A549 (cell line): Measurements from ENCODE around the gene CFAP46. TPM values are rescaled to one million over a fixed set of nuclear protein-coding genes. Genes with fewer than 3 reads are reported as not detected.

Source experiments
- ATAC-seq, 2 experiments: fragments of 200-7000 bp in 1 of 2; fragments of >200 bp in 1 of 2; cut with Nextera tagmentation in 1 of 2; cut with Tn5 transposase in 1 of 2; 3 replicates each; pipeline versions ENCODE4 v1.8.0 to v1.9.1; 2018 to 2020; ENCODE audit warnings: mild to moderate bottlenecking in 1 of 2, moderate library complexity in 1 of 2
- CTCF ChIA-PET: fragments of 300-600 bp; sonication (Branson Sonifier 250); formaldehyde crosslinking; extraction: SDS; loops from one replicate; lab custom pipeline; 2021; ENCODE audit warnings: antibody characterized with exemption, inconsistent platforms; lab: Yijun Ruan, JAX
- POLR2A ChIA-PET: fragments of 350-600 bp; formaldehyde crosslinking; extraction: SDS; loops from one replicate; lab custom pipeline; 2021; ENCODE audit warnings: antibody characterized with exemption, inconsistent platforms; lab: Yijun Ruan, JAX
- DNase-seq, 2 experiments: peaks; one replicate each; pipeline versions ENCODE4 v3.0.0 to v3.0.0-alpha.2; 2011 to 2016; ENCODE audit warnings: low read depth in 1 of 2, low spot score in 1 of 2
- FAIRE-seq: peaks from 2 replicates; lab custom pipeline; 2011; peaks lifted over from hg19 to GRCh38; lab: Jason Lieb, UNC
- H3K27ac ChIP-seq, 2 experiments: fragments of >200 bp; sonication (Bioruptor Twin); formaldehyde crosslinking; 3 replicates each; pipeline ENCODE4 v1.5.1; 2016 to 2017
- H3K4me1 ChIP-seq: fragments of >200 bp; sonication (Bioruptor Twin); formaldehyde crosslinking; 3 replicates; pipeline ENCODE4 v1.6.1; 2016
- H3K4me2 ChIP-seq: fragments of >200 bp; sonication (Bioruptor Twin); formaldehyde crosslinking; 3 replicates; pipeline ENCODE4 v1.6.1; 2016
- H3K4me3 ChIP-seq: fragments of >200 bp; sonication (Bioruptor Twin); formaldehyde crosslinking; 3 replicates; pipeline ENCODE4 v1.5.1; 2016
- H3K9me3 ChIP-seq: fragments of >200 bp; sonication (Bioruptor Twin); formaldehyde crosslinking; 3 replicates; pipeline ENCODE4 v1.6.1; 2016
- ATOH8 ChIP-seq: fragments of 250-450 bp; sonication (Bioruptor Pico); IDR thresholded peaks from 2 replicates; pipeline ENCODE4 v1.5.0; 2020; ENCODE audit warnings: low read depth, mild to moderate bottlenecking, moderate library complexity
- BCL3 ChIP-seq: fragments of >200 bp; sonication (Bioruptor Twin); formaldehyde crosslinking; IDR thresholded peaks from 3 replicates; pipeline ENCODE4 v1.6.1; 2016
- BHLHE40 ChIP-seq: IDR thresholded peaks from 2 replicates; pipeline ENCODE4 v1.6.1; 2012; ENCODE audit warnings: low read depth, low read length, inconsistent platforms
- CEBPB ChIP-seq, 2 experiments: fragments of >200 bp in 1 of 2; sonication (Bioruptor Twin) in 1 of 2; formaldehyde crosslinking in 1 of 2; IDR thresholded peaks; 2 replicates each; pipeline ENCODE4 v1.6.1; 2012 to 2016
- CHD2 ChIP-seq: fragments of 150-350 bp; IDR thresholded peaks from 2 replicates; pipeline ENCODE4 v1.6.1; 2014; ENCODE audit warnings: low read length; ENCODE audit not compliant: partially characterized antibody
- CHD4 ChIP-seq: fragments of 200-600 bp; sonication (generic); IDR thresholded peaks from 2 replicates; pipeline ENCODE4 v1.6.1; 2016; ENCODE audit warnings: antibody characterized with exemption, mild to moderate bottlenecking, borderline replicate concordance
- EHF ChIP-seq: fragments of 250-450 bp; sonication (Bioruptor Pico); IDR thresholded peaks from 2 replicates; pipeline ENCODE4 v1.5.0; 2020; ENCODE audit warnings: mild to moderate bottlenecking
- ELK1 ChIP-seq: fragments of 150-350 bp; IDR thresholded peaks from 2 replicates; pipeline ENCODE4 v1.6.1; 2014; ENCODE audit warnings: low read depth, mild to moderate bottlenecking, low read length
- GATA3 ChIP-seq: IDR thresholded peaks from 2 replicates; pipeline ENCODE4 v1.6.1; 2012; ENCODE audit warnings: borderline replicate concordance
- HES2 ChIP-seq: fragments of >200 bp; sonication (Bioruptor Twin); formaldehyde crosslinking; IDR thresholded peaks from 2 replicates; pipeline ENCODE4 v1.6.1; 2016
- HOXA7 ChIP-seq: fragments of 250-450 bp; sonication (Bioruptor Pico); IDR thresholded peaks from 2 replicates; pipeline ENCODE4 v1.5.0; 2020; ENCODE audit warnings: mild to moderate bottlenecking, moderate library complexity
- HOXB5 ChIP-seq: fragments of 250-450 bp; sonication (Bioruptor Pico); IDR thresholded peaks from 2 replicates; pipeline ENCODE4 v1.5.0; 2020; ENCODE audit warnings: mild to moderate bottlenecking, moderate library complexity
- KDM1A ChIP-seq: fragments of 200-600 bp; sonication (generic); IDR thresholded peaks from 2 replicates; pipeline ENCODE4 v1.6.1; 2016; ENCODE audit warnings: low read depth, mild to moderate bottlenecking
- KDM5A ChIP-seq: fragments of 200-600 bp; sonication (generic); IDR thresholded peaks from 2 replicates; pipeline ENCODE4 v1.6.1; 2016; ENCODE audit warnings: antibody characterized with exemption, mild to moderate bottlenecking
- MAX ChIP-seq: IDR thresholded peaks from 2 replicates; pipeline ENCODE4 v1.6.1; 2012
- MYC ChIP-seq: IDR thresholded peaks from 2 replicates; pipeline ENCODE4 v1.6.1; 2012; ENCODE audit warnings: mild to moderate bottlenecking, inconsistent platforms, low read length, improper control_type of control experiment, borderline replicate concordance
- NPAS2 ChIP-seq: fragments of 250-450 bp; sonication (Bioruptor Pico); IDR thresholded peaks from 2 replicates; pipeline ENCODE4 v1.8.0; 2022; ENCODE audit warnings: mild to moderate bottlenecking, moderate library complexity, borderline replicate concordance
- NR3C1 ChIP-seq: fragments of >200 bp; sonication (Bioruptor Twin); formaldehyde crosslinking; IDR thresholded peaks from 3 replicates; pipeline ENCODE4 v1.6.1; 2017
- PBX3 ChIP-seq: IDR thresholded peaks from 2 replicates; pipeline ENCODE4 v1.6.1; 2012
- POLR2A ChIP-seq: IDR thresholded peaks from 2 replicates; pipeline ENCODE4 v1.6.1; 2012; ENCODE audit warnings: mild to moderate bottlenecking, low read length
- POLR2AphosphoS2 ChIP-seq: conservative IDR thresholded peaks from 2 replicates; pipeline ENCODE4 v1.6.1; 2012; ENCODE audit warnings: low read length, improper control_type of control experiment, inconsistent platforms
- RARB ChIP-seq: fragments of 250-450 bp; sonication (Bioruptor Pico); IDR thresholded peaks from 2 replicates; pipeline ENCODE4 v1.8.0; 2021; ENCODE audit warnings: mild to moderate bottlenecking, moderate library complexity
- RCOR1 ChIP-seq: fragments of 150-350 bp; IDR thresholded peaks from 2 replicates; pipeline ENCODE4 v1.6.1; 2014; ENCODE audit warnings: antibody characterized with exemption, low read length, low read depth
- RFX5 ChIP-seq: fragments of 450-650 bp; IDR thresholded peaks from 2 replicates; pipeline ENCODE4 v1.7.1; 2014; ENCODE audit warnings: antibody characterized with exemption, mild to moderate bottlenecking, moderate library complexity
- SMC3 ChIP-seq: fragments of >200 bp; sonication (Bioruptor Twin); formaldehyde crosslinking; IDR thresholded peaks from 3 replicates; pipeline ENCODE4 v1.6.1; 2018; ENCODE audit warnings: inconsistent platforms
- SREBF2 ChIP-seq: fragments of 450-650 bp; IDR thresholded peaks from 2 replicates; pipeline ENCODE4 v1.6.1; 2014; ENCODE audit warnings: mild to moderate bottlenecking, moderate library complexity
- ZC3H11A ChIP-seq: fragments of 450-650 bp; IDR thresholded peaks from 2 replicates; pipeline ENCODE4 v1.6.1; 2014; ENCODE audit warnings: antibody characterized with exemption, mild to moderate bottlenecking
- WGBS: methylation state at CpG from one replicate; pipeline ENCODE4 v1.1.6; 2017; ENCODE audit errors: missing lambda C conversion rate; 5-methylcytosine and 5-hydroxymethylcytosine counted together
- polyA plus RNA-seq, 4 experiments: library from polyadenylated mRNA; depleted of rRNA in 3 of 4; stranded (reverse); fragments of >200 nt; fragmentation: RNase III in 1 of 4; extraction: RNeasy Plus Mini Kit Qiagen cat#74134 plus additional on column Dnase treatment in 1 of 4; gene quantifications; 2 replicates in 3 of 4; 3 replicates in 1 of 4; pipeline ENCODE4 v1.2.3, GENCODE V29; 2011 to 2017

The CFAP46 gene
- polyA plus RNA-seq, 2 of the 4 experiments (the other 2 are of a cell fraction): 0.88 to 1.8 TPM

GRCh38 chr10:132817701-132818211 is 124.6 kb downstream of the CFAP46 start:
- POLR2A ChIA-PET: no interaction called here
- CTCF ChIA-PET: interaction anchor here (1.4 kb wide), 1 partner anchor 163 kb away, joined by 3 read pairs; no protein-coding TSS in a partner anchor
- peaks cover 10% of the 10 kb centered on the region for H3K9me3 ChIP-seq
- H3K4me3 ChIP-seq: no peak overlapping the region
- ATAC-seq (no peak), FAIRE-seq (no peak), DNase-seq (no peak)
- no peak overlapping the region for H3K4me2 ChIP-seq
- TF ChIP-seq HOXB5 (no peak), CHD4 (no peak), CHD2 (no peak), CEBPB (IDR thresholded peaks at IDR 0.05) (no peak), ZC3H11A (no peak), EHF (no peak), ELK1 (no peak)
- no peak overlapping the region for H3K27ac ChIP-seq
- WGBS: 63% methylated on average over 22 of the region's 29 CpGs
- no peaks in the 10 kb centered on the region for H3K4me1 ChIP-seq

GRCh38 chr10:132816718-132817117 is 125.7 kb downstream of the CFAP46 start:
- Histone ChIP-seq H3K9me3 (peaks cover 10% of the 10 kb centered on the region), H3K4me2 (no peak overlapping the region), H3K27ac (no peak overlapping the region), H3K4me1 (no peaks in the 10 kb centered on the region), H3K4me3 (no peak overlapping the region)
- ChIA-PET POLR2A (no interaction called here), CTCF (interaction anchor here (2.2 kb wide), 1 partner anchor 162 kb away, joined by 6 read pairs; no protein-coding TSS in a partner anchor)
- FAIRE-seq (no peak), ATAC-seq (no peak), DNase-seq (no peak)
- WGBS: 59% methylated on average over 12 of the region's 12 CpGs
- TF ChIP-seq SREBF2 (no peak), KDM1A (no peak), MAX (no peak), SMC3 (no peak), POLR2A (no peak), NPAS2 (CRISPR knock-in tag) (no peak), NR3C1 (no peak), BCL3 (no peak), PBX3 (no peak), RARB (no peak), RFX5 (no peak), KDM5A (no peak), RCOR1 (no peak), BHLHE40 (no peak)

- H3K27ac ChIP-seq: no peak overlapping the region
- no peak overlapping the region for H3K4me3 ChIP-seq
- no peak for FAIRE-seq
- ChIA-PET CTCF (interaction anchor here (0.7 to 2.2 kb wide), 3 partner anchors 13 to 161 kb away, joined by 3 to 6 read pairs (median 3); no protein-coding TSS in a partner anchor), POLR2A (no interaction called here)
- H3K4me2 ChIP-seq: no peak overlapping the region
- no peak for DNase-seq
- ATAC-seq: no peak
- WGBS: 57% methylated on average over 18 of the region's 18 CpGs
- no peaks in the 10 kb centered on the region for H3K4me1 ChIP-seq
- H3K9me3 ChIP-seq: peaks cover 10% of the 10 kb centered on the region
- no peak for TF ChIP-seq ELK1
- TF ChIP-seq HES2: no peak
- no peak for TF ChIP-seq BCL3
- no peak for TF ChIP-seq CHD4
- TF ChIP-seq CHD2: no peak
- no peak for TF ChIP-seq HOXA7 (CRISPR knock-in tag)
- no peak for TF ChIP-seq POLR2AphosphoS2
- no peak for TF ChIP-seq SMC3
- no peak for TF ChIP-seq KDM1A
- TF ChIP-seq SREBF2: no peak
- TF ChIP-seq ATOH8 (CRISPR knock-in tag): no peak
- TF ChIP-seq GATA3: no peak
- TF ChIP-seq HOXB5: no peak
- no peak for TF ChIP-seq MYC
Observed at GRCh38 chr10:132815168-132815857, 127.1 kb downstream of the CFAP46 start.
